Aorta (tissue), 5 donors: ENCODE measurements around the gene GLO1. TPM values are rescaled to one million over a fixed set of nuclear protein-coding genes. Genes with fewer than 3 reads are reported as not detected.
"Not testable (repeated sequence)": the region's sequence is repeated elsewhere in the genome, so short reads cannot be mapped to it uniquely, and the experiment has no call there.

ENCODE experiments used
- ATAC-seq: fragments of 200-7000 bp; cut with Tn5 transposase; one replicate; pipeline ENCODE4 v1.9.1; 2022; ENCODE audit warnings: moderate library complexity; ENCODE audit not compliant: low FRiP score
- DNase-seq, 2 donors: peaks; one replicate each; pipeline ENCODE4 v3.0.0-alpha.2; 2020
- H3K27ac ChIP-seq, 2 donors: one replicate each; pipeline ENCODE4 v1.5.1; 2013; ENCODE audit warnings: low read length in 2 of 2, mild to moderate bottlenecking in 2 of 2, moderate library complexity in 2 of 2, control low read depth in 1 of 2, inconsistent platforms in 1 of 2, low read depth in 1 of 2
- H3K27me3 ChIP-seq, 2 donors: one replicate each; pipeline ENCODE4 v1.6.1; 2013; ENCODE audit warnings: control low read depth in 1 of 2, low read length in 1 of 2, mild to moderate bottlenecking in 1 of 2, moderate library complexity in 1 of 2; ENCODE audit not compliant: insufficient read depth in 2 of 2, control insufficient read depth in 1 of 2
- H3K36me3 ChIP-seq, 2 donors: one replicate each; pipeline ENCODE4 v1.6.1; 2013; ENCODE audit warnings: control low read depth in 1 of 2, low read length in 1 of 2, mild to moderate bottlenecking in 1 of 2; ENCODE audit not compliant: insufficient read depth in 2 of 2, control insufficient read depth in 1 of 2
- H3K4me1 ChIP-seq, 2 donors: one replicate each; pipeline ENCODE4 v1.6.1; 2013; ENCODE audit warnings: low read length in 2 of 2, control low read depth in 1 of 2, mild to moderate bottlenecking in 1 of 2, moderate library complexity in 1 of 2; ENCODE audit not compliant: insufficient read depth in 2 of 2, control insufficient read depth in 1 of 2
- H3K4me3 ChIP-seq, 2 donors: one replicate each; pipeline ENCODE4 v1.5.1; 2013; ENCODE audit warnings: low read length in 2 of 2, control low read depth in 1 of 2, mild to moderate bottlenecking in 1 of 2
- H3K9me3 ChIP-seq: one replicate; pipeline ENCODE4 v1.6.1; 2013; ENCODE audit warnings: mild to moderate bottlenecking, low read length; ENCODE audit not compliant: control insufficient read depth
- WGBS, 2 donors: extraction: QIAGEN DNeasy Blood & Tissue Kit; methylation state at CpG; one replicate each; pipeline ENCODE4 v1.1.7; 2013; 5-methylcytosine and 5-hydroxymethylcytosine counted together
- intact Hi-C, 2 donors: fragments of 100-400 bp; cut with DNase I; formaldehyde crosslinking; loops; one replicate each; pipeline versions ENCODE4 v1.14.2 to v1.15.0; 2022
- polyA plus RNA-seq, 2 donors: library from polyadenylated mRNA; stranded (reverse); fragments of 200-250 nt; gene quantifications; one replicate each; pipeline ENCODE4 v1.2.3, GENCODE V29; 2013
- total RNA-seq, 2 donors: library from RNA; stranded (reverse); fragmentation: NEBNext Ultra II Directional; extraction: Animal tissue kit (Norgen Biotek cat#: 25700); gene quantifications; one replicate each; pipeline ENCODE4 v1.2.1, GENCODE V29; 2021
- donor health status: healthy with polysubstance abuse.
- donor health status: Bipolar disorder and iron deficiency.
- donor health status: DM: no; HTN: no; CAD: no.
- donor health status: DM: no; HTN: no; CAD: no.
- donor health status: DM: yes; HTN: yes; CAD: no.

The GLO1 gene
- total and polyA plus RNA-seq, 4 donors, result 43.1 to 94.3 (median 51.4) TPM

- peaks cover 0 to 3% of the 10 kb centered on the region in 2 donors for H3K27me3 ChIP-seq
- no peak for DNase-seq
- no peaks in the 10 kb centered on the region for H3K4me1 ChIP-seq
- intact Hi-C loops, result no loop called here
- no peaks in the 10 kb centered on the region for H3K36me3 ChIP-seq
- H3K4me3 ChIP-seq, result peak within 1 kb of the TSS; percentile 16 to 30
- no peak within 1 kb of the TSS for H3K27ac ChIP-seq
- no peak for ATAC-seq
- 3 to 5% methylated on average over 42 to 44 of the region's 44 CpGs for WGBS, 2 donors
- H3K9me3 ChIP-seq, result no peaks in the 10 kb centered on the region
Measured at GRCh38 chr6:38715016-38715689, 12.2 kb upstream of the GLO1 start, which contains the start of gene DNAH8. Gene DNAH8 (plus strand): TSS chr6:38715311. CDS start chr6:38722810, 7,499 bp downstream.

- no peaks in the 10 kb centered on the region for H3K9me3 ChIP-seq
- peak overlapping the region in 1 of 2 donors; percentile 16 for H3K4me3 ChIP-seq
- no peak overlapping the region for H3K27ac ChIP-seq
- no peak for ATAC-seq
- peaks cover 0 to 3% of the 10 kb centered on the region in 2 donors for H3K27me3 ChIP-seq
- DNase-seq, result no peak
- no peaks in the 10 kb centered on the region for H3K4me1 ChIP-seq
- WGBS, 2 donors, result 27 to 32% methylated on average over 4 of the region's 4 CpGs
- no peaks in the 10 kb centered on the region for H3K36me3 ChIP-seq
- intact Hi-C loops, result no loop called here
Measured at GRCh38 chr6:38714239-38715015, 11.5 kb upstream of the GLO1 start.

DNA sequence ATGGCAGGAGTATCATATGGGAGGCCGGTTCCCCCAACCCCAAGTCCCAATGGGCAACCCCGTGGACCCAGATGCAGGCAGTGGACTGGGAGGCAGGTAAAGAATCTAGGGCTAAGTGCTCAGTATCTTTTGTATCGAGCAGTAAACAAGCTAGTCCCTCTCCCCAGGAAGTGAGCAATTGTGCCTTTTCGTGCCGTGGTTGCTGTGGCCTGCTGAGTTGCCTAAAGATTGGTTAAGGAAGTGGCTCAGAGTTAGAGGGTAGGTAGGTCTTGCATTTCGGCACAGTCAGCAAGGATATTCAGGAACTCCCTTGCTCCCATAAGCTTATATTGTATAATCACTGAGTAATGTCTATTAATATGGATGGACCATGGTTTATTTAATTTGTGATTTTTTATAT, 10.9 kb upstream of the GLO1 start:
- Histone ChIP-seq H3K27ac (no peak overlapping the region), H3K27me3 (peaks cover 0 to 3% of the 10 kb centered on the region in 2 donors), H3K4me3 (no peak overlapping the region), H3K9me3 (no peaks in the 10 kb centered on the region), H3K36me3 (no peaks in the 10 kb centered on the region), H3K4me1 (no peaks in the 10 kb centered on the region)
- DNase-seq (no peak), ATAC-seq (no peak)
- WGBS, 2 donors, result 66 to 73% methylated on average over 6 of the region's 6 CpGs
- intact Hi-C loops, result no loop called here

DNA sequence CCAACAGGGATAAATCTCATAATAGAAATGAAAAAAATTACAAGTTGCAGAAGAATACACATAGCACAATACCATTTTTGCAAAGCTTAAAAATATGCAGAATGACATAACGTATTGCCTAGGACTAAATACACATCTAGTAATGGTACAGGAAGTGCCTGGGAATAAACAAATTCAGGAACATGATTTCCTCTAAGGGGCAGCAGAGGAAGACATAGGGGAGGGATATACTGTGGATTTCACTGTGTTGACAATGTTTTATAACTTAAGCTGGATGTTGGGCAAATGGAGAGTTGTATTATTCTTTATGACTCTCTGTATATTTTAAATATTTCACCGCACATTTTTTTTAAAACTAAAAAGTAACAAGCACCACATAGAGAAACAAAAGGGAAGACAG, 5.6 kb upstream of the GLO1 start:
- intact Hi-C loops, result no loop called here
- Histone ChIP-seq H3K36me3 (no peaks in the 10 kb centered on the region), H3K9me3 (no peaks in the 10 kb centered on the region), H3K27ac (no peak overlapping the region), H3K4me1 (no peaks in the 10 kb centered on the region), H3K4me3 (no peak overlapping the region), H3K27me3 (peaks cover 0 to 3% of the 10 kb centered on the region in 2 donors)
- DNase-seq (no peak), ATAC-seq (no peak)
- 34 to 35% methylated on average over 2 of the region's 2 CpGs for WGBS, 2 donors

GRCh38 chr6:38705924-38706323, 3.0 kb upstream of the GLO1 start:
- intact Hi-C loops, result no loop called here
- H3K36me3 ChIP-seq, result no peaks in the 10 kb centered on the region
- 77 to 80% methylated on average over 2 of the region's 2 CpGs for WGBS, 2 donors
- no peak overlapping the region for H3K4me3 ChIP-seq
- no peaks in the 10 kb centered on the region for H3K27me3 ChIP-seq
- no peak for ATAC-seq
- no peak for DNase-seq
- no peaks in the 10 kb centered on the region for H3K4me1 ChIP-seq
- no peaks in the 10 kb centered on the region for H3K9me3 ChIP-seq
- no peak overlapping the region for H3K27ac ChIP-seq

- Histone ChIP-seq H3K9me3 (no peaks in the 10 kb centered on the region), H3K36me3 (no peaks in the 10 kb centered on the region), H3K27ac (no peak overlapping the region), H3K27me3 (no peaks in the 10 kb centered on the region), H3K4me3 (no peak overlapping the region), H3K4me1 (no peaks in the 10 kb centered on the region)
- 67 to 73% methylated on average over 5 of the region's 5 CpGs for whole genome bisulfite sequencing, 2 donors
- intact Hi-C loops, result no loop called here
- ATAC-seq (no peak), DNase-seq (no peak)
Measured at GRCh38 chr6:38703949-38704590, 1.1 kb upstream of the GLO1 start.

GRCh38 chr6:38701551-38701950, 1.4 kb downstream of the GLO1 start:
- Histone ChIP-seq H3K9me3 (no peaks in the 10 kb centered on the region), H3K27ac (no peak overlapping the region), H3K36me3 (no peaks in the 10 kb centered on the region), H3K27me3 (no peaks in the 10 kb centered on the region), H3K4me3 (no peak overlapping the region), H3K4me1 (no peaks in the 10 kb centered on the region)
- DNase-seq, result no peak
- ATAC-seq, result no peak
- intact Hi-C loops, result no loop called here
- WGBS, 2 donors, result 83 to 99% methylated on average over 3 of the region's 3 CpGs

GRCh38 chr6:38699702-38700101, 3.2 kb downstream of the GLO1 start:
- intact Hi-C loops, result not testable (repeated sequence)

More at GRCh38 chr6:38699702-38700101, 3.2 kb downstream of the GLO1 start:
- H3K9me3 ChIP-seq, H3K27me3 ChIP-seq, H3K36me3 ChIP-seq, H3K4me3 ChIP-seq, H3K4me1 ChIP-seq, DNase-seq, ATAC-seq, H3K27ac ChIP-seq: not testable (repeated sequence)
- 85 to 94% methylated on average over 3 of the region's 3 CpGs for WGBS, 2 donors
